ENCODE results near the gene CFAP58.

The CFAP58 gene

DNA sequence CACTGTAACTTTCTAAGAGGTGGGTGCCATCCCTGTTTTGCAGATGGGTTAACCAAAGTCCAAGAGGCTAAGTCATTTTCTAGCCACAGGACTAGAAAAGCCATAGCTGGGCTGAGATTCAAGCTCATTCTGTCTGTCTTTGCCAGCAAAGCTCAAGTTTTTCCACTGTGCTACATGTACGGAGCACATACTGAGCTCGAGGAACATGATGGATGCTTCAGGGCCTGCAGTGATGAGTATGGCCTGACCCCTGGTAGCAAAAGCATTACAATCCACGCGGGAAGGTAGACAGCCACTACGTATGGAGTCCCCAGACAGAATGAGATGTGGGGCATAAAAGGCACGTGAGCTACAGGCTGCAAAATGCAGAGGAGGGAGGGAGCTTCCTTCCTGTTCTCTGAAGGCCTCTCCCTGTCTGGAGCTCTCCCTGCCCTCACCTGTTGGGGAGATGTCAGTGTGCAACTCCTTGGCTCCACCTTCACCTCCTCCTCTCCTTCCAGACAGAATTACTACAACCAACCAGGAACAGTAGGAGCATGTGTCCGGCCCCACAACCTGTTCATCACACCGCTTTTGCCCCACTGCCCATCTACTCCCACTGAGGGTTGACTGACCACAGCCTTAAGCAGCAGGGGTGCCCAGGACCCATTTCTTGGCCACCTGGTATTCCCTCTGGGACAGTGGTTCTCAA is 31.8 kb upstream of the CFAP58 start:
- no peak for DNase-seq (ENCODE audit: low read depth)

DNA sequence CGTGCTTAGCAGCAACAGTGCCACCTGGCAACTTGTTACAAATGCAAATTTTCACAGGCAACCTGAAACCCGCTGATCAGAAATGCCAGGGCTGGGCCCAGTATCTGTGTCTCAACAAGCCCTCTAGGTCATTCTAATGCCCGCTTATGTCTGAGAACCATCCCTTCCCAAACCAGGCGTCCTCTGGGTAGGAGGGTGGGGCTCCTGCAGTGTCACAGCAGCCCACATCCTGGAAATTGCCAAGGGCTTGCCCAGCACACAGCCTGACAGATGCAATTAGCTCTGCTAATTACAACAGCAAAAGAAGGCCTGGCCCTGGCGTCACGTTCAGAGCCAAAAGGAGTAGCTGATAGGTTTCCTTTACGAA is 31.2 kb upstream of the CFAP58 start:
- DNase-seq (ENCODE audit: low read depth): no peak

DNA sequence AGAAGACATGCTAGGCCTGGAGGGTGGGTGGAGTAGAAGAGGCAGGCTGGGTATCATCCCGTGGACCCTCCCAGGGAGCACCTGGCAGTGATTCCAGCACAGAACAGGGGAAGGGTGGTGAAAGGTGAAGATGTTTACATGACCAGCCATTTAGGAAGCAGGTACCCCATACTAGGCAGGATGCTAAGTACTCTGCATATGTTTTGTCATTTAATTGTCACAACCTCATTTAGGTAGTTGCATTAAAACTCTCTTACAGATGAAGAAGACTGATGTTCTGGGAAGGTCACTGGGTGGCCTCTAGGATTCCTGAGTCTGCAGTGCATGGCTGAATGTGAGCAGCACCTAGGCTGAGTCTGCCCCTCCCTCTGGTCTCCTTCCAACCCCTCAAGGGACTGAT is 30.5 kb upstream of the CFAP58 start:
- DNase-seq (ENCODE audit: low read depth): no peak

DNA sequence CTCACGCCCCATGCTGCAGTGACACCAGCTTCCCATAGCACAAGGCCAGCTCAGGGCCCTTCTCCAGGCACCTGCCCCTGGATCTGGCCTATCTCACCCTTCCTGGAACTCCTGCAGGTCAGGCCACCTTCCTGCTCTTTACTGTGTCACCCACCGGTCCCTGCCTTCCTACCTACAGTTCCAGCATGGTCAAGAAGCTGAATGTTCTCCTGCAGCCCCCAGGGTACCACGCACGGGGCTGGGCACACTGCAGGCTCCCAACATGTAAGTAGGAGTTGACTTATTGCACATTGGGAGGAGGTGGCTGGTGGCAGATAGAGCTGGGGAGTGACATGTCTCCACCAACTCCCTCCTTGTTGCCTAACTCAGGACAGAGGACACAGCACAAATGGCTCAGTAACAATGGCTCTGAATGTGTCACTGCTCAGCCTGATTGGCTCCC is 29.9 kb upstream of the CFAP58 start:
- no peak for DNase-seq (ENCODE audit: low read depth)

DNA sequence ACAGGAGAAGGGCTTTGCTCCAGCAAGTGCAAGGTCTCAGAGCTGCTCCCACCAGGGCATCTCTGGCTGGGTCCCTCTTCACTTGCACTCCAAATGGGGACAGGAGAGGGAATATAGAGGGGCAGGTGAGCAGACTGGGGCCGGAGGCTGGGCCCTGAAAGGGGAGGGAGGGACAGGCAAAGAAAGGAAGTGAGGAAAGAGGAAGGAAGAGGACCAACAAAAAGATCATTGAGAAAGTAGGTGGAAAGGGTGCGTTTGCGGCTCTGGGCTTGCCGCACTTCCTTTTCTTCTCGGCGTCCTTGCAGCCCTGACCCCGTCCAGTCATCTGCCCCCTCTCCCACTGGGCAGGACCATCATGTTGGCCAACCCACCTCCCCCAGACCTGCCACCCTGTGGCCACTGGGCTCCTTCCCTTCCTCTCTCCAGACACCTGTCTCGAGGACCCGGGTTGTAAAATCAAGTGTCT is 29.4 kb upstream of the CFAP58 start:
- no peak for DNase-seq (ENCODE audit: low read depth)

DNA sequence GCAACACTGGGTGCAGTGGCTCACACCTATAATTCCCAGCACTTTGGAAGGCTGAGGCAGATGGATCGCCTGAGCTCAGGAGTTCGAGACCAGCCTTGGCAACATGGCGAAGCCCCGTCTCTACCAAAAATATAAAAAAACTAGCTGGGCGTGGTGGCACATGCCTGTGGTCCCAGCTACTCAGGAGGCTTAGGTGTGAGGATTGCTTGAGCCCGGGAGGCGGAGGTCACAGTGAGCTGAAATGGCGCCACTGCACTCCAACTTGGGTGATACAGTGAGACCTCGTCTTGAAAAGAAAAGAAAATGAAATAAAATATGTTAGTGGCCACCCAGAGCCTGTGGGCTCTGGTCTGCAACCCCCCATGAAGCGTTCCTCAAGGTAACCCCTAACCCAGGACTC is 28.7 kb upstream of the CFAP58 start:
- DNase-seq (ENCODE audit: low read depth): no peak

DNA sequence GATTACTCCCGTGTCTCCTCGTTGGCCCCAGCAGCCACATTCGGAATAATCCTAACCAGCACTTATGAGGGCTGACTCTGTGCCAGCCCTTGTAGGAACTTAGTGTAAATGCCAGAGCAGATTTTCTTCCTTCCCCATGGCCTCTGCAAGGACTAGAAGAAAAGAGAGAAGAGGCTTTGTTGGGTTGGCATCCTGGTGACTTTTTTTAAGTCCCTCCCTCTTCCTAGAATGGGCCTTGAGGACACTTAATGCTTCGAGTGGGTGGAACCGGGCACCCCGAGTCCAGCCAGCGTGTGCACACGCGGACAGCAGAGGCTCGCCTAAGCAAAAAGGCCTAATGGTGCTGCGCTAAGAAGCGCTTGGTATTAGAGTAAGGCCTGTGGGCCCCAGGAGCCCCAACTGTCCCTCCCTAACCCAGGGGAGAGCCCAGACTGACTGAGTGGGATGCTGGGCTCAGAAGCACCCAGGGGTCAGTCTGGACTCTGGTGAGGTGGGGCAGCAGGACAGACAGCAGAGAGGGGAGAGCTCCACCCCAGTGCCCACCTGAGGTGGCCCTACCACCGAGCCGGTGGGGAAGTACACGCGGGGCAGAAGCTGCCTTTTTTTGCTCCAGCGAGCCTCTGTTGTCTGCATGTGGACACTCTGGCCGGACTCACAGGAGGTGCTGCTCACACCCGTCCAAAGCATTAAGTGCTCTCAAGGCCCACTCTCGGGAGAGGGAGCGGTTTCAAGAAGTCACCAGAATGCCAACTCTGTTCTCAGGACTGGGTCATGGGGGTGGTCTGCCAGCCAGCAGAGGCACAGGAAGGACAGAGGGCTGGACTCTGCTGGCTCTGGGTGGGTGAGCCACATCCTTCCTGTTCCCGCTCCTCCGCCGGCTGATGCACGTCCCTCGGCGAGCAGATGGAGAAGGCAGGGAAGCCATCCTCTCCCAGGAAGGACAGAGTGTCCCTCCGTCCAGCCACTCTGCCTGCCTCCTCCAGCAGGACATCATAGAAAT is 27.9 kb upstream of the CFAP58 start:
- DNase-seq (ENCODE audit: low read depth): no peak

DNA sequence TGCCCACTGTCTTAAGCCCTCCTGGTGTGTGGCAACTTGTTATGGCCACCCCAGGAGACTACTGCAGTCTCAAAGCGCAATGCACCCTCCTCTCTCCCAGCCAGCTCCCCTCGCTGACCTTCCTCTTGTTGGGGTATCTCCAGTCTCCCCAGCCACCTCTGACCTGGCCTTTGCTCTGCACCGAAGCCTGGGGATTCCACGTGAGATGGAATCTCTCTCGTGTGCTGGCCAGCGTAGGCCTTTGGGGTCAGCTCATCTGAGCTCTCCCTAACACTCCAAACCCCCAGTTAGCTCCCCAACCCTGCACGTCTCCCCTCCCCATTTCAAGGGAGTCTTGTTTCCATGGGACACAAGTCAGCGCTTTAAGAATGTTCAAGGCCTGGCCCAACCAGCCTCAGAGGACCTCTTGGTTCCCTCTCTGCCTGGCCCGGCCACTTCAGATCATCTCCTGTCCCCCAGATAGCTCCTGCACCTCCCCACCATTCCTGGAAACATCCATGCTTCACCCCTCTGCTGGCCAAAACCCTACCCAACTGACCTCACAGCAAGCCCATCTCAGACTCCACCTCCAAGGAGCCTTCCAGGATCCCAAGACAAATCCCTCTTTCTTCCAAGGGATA is 26.5 kb upstream of the CFAP58 start:
- DNase-seq (ENCODE audit: low read depth): no peak

DNA sequence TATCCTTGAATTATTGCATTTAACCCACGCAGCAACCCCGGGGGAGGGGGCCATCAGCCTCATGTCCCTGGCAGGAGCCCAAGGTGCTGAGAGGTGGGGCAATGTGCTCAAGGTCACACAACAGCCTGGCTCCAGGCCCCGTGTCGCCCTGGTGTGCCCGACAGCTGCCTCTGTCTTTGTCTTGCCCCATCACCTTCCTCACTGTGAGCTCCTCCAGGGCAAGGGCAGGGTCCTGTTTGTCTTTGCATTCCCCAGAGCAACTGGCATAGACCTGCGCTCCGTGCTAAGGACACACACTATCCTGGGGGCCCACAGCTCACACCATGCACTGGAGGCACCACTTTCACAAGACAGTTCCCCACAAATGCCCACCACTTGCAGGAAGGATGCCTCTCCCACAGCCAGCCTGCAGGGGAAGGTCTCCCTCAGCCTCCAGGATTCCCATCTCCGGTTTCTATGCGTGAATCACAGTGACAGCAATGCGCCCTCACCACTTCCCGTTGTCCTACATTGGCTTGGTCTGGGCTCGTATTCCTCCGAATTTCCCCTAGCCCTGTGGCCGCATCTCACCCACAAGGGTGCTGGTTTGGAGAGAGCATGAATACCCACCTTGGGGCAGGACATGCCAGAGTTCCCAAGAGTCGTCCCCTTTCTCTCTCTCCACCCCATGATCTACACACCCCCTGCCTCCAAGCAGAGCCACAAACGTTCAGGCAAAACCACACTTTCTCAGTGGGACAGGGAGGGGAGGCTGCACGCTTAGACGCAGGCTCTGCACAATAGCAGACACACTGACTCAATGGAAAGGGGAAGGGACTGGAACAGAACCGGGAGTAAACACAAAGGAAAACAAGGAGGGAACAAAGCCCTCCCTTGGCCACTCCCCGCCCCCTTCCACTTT is 25.6 kb upstream of the CFAP58 start:
- no peak for DNase-seq (ENCODE audit: low read depth)

DNA sequence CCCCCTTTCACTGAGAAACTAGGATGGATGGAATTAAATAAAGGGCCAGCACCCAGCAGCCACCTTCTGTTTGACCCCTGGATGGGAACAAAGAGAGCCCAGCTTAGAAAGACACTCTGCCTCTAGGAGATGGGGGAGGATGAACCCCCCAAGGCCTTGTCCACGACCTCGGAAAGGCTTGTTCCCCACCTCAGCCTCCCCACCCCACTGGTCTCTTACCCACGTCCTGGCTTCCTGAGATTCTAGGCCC is 25.1 kb upstream of the CFAP58 start:
- DNase-seq (ENCODE audit: low read depth): no peak

DNA sequence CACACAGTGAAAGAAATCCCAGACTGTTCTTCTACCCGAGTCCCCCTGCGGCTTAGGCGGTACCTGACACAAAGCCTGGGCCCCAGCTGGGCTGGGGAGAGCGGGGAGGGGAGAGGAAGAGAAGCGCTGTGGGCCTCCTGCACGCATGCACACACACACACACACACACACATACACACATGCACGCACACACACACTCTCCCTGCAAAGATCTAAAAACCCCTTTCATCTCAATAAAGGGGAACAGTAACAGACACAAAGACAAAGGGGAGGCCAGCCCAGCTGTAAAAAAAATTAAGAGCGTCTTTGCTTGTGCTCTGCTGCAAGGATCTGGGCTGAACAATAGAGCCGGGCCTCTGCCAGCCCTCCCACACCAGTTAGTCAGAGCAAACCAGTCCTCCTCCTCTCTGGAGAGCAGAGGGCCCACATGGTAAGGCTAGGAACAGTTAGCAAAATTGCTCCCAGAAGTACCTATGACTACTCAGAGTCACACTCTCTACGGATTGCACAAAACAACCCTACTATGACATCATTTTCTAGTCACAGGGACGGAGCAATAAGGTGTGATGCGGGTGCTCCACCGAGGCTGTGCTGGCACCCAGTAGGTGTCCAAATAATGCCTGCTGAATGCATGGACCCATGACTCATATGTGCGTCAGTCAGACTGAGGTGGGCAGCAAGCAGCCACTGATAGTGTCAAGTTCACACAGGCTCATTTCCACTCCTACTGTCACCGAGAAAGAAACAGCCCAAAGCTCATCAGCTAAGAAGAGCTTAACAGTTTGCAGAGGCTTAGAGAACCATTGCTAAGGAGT is 24.5 kb upstream of the CFAP58 start:
- DNase-seq (ENCODE audit: low read depth): peak; percentile 45

DNA sequence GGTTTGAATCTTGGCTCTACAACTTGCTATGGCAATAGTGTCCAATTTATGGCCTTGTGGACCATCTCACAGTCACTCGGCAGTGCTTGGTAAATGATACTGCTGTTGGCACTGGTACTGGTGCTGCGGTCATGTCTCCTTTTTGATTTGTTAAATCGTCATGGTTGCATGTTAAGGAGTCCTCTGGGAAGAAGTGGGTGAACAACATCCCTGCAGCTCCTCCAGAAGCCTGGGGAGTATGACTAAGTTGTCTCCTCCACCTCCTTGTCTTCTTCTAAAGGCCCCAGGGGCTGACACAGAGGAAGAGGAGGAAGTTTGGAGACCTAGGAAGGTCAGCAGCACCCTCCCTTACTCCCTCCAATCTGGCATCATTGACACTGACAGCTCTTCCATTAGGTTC is 23.9 kb upstream of the CFAP58 start:
- no peak for DNase-seq (ENCODE audit: low read depth)

DNA sequence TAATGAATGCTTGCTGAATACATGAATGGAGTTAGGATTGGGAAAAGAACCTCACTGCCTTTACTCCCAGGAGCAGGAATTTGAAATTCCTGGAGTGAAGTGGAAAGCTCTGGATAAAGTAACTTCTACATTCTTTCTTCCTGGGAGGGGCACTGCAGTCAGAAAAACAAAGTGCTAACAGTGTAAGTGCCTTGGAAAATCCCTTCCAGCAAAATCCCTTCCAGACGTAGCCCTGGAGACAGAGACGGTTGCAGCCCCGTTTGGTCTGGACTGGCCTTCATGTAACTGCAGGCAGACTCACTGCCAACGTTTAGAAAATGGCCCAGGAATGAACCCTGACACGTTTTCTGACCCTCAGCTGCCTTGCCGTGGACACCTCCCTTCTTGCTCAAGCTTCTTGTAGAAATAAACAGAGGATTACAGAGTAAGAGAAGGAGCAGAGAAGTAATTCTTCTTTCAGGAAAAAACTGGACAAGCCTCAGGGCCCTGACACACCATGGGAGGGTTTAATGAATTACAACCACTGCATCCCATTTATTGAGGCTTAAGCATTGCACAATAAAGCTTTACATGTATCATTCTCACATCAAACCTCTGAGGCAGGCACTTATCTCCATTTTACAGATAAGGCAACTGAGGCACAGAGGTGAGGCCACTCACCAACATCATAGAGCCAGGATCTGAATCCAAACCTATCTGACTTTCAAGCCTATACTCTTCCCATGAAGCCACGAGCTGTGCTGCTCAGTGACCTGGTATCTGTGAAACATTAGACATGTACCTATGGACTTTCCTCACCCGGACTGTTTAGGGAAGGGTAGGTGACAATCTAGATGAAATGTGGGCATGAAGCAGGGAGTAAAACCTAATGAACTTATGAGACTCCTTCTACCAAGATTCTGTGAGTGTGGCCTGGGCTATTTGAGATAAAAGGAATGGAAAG is 23.2 kb upstream of the CFAP58 start:
- DNase-seq (ENCODE audit: low read depth): no peak

DNA sequence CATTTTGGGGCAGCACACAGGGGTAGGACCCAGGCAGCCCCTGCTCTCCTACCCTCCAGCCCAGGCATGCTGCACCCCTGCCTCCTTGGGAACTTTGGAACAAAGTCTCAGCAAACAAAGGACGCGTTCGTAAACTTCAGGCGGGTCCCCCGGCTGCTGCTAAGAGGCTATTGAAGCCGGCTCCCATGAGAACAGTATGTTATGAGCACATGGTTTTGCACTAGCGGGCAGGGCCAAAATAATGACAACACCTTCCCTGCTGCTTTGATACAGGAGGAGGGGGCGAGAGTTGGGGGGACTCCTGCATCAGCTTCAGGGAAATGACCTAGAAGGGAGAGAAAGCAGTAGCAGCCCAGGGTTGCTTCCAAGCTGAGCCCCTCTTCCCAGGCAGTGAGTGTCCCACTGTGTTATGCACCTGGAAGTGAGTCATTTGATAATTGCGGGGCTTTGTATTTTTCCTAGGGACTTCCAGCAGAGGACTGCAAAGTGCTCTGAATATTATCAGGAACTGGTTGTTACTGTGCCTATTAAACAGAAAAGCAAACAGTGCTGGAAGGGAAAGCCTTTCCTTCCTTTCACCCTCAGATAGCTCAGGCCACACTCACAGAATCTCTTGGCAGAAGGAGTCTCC is 22.3 kb upstream of the CFAP58 start:
- no peak for DNase-seq (ENCODE audit: low read depth)

DNA sequence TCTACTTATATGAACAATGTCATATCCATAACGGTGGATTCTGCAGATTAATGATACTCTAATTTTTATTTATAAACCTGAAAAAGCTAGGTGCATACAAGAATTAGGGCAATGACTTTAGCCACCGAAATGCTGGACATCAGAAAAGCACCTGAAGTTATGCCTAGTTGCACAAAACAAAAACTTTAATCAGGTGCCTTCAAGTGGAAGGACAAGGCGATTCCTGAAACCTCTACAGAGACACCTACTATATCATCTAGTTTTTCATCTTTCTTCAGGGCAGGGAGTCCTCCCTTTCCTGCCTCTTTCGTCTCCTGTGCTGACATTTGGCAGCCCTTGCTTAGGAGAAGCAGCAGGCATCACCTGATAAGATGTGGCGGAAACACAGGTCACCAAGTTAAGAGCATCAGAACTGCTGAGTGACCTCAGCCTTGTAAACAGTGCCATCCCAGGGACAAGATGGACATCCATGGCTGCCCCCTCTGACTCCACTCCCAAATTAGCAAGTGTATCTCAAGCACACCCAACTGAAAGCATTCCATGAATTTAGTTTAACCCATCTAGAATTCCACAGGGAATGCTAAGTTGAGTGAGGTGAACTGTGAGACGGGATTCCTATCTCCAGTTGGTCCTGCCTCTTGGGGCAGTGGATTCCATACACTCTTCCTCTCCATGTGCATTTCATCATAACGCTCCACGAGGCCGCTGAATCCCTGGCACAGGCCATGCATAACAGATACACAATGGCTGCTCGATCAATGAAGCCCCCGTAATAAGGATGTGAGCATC is 21.2 kb upstream of the CFAP58 start:
- DNase-seq (ENCODE audit: low read depth): no peak

DNA sequence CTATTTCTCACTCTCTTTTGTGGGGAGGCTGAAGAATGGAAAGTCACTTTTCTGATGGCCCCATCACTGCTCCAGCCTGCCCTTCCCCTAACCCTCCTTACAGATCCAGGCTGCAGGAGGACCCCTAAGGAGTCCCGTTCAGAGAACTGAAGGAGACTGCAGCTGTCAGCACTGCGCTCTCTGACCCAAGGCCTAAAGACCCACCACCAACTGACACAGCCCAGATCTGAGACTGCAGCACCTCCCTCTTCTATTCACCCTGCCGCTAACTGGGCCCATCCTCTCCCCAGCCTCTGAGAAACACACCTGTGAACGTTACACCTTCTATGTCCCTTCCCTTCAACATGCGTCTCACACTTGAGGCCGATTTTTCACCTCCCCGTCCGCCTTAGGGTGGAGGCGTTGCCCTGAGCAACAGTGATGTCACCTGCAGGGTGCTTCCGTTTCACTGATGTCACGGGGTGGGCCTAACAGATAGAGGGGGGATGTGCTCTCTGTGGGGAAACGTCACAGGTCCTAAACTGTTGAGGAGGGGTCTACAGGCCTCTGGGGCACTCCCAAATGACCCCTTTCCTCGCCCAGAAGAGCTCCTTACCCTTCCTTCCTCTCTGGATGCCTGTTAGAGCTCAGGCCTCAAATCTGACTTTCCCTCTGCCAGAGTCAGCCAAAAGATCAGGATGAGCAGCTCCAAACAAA is 20.5 kb upstream of the CFAP58 start:
- no peak for DNase-seq (ENCODE audit: low read depth)

DNA sequence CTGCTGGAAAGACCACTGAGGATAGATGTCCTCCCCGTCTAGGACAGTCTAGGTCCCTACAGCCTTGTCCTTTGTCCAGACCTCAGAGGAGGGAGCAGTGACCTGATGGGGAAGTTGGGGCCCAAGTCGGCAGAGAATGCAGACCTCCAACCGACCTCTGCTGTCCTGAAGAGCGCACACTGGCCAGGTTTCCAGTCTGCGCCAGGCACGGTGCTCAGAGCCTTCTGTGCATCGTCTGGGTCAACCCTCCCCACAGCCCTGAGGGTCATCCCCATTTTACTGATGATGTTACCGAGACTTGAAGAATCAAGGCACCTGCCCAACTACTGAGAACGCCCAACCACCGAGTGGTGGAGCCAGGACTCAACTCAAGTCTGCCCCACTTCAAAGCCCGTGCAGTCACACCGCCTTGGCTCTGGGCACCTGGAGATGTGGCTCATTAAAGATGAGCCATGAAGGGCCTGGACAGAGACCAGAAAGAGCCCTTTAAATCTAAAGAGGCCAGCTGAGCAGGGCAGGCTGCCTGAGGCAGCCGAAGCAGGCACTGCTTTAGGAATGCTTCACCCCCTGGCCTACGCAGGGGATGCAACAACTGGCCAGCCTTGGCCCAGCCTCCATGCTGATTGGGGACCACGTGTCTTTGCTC is 19.8 kb upstream of the CFAP58 start:
- DNase-seq (ENCODE audit: low read depth): no peak

DNA sequence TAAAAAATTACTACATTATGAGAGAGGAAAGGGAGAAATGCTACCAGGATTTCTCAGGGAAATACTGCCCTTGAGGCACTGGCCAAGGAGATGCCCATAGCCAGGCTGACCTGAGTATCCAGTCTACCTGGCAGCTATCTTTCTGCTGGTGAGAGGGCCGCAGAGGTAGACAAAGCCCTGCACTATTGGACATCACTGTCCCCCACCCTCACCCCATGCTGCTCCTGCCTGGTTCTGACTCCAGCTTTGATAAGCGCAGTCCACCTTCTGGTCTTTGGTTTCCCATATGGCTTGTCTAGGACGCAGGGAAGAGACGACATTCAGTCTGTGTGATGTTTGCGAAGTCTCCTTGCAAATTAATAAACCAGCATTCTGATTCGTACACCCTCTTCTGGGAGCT is 19.1 kb upstream of the CFAP58 start:
- no peak for DNase-seq (ENCODE audit: low read depth)

All from stimulated activated CD8-positive, alpha-beta memory T cell treated with anti-CD3 and anti-CD28 coated beads, Interleukin-7, amount 100 ng/mL, for 24 hours (primary cell).